ENCODE data around the gene LEMD2. TPM values are rescaled to one million over a fixed set of nuclear protein-coding genes. Genes with fewer than 3 reads are reported as not detected.

Gene LEMD2
- polyA plus RNA-seq, 4 donors = 48.1 to 53.0 (median 52.1) TPM

GRCh38 chr6:33823806-33824205 lies 34.9 kb upstream of the LEMD2 start:
- Histone ChIP-seq H3K27ac (ENCODE audit: low read depth in 1 of 3, low read length in 2 of 3) (no peak overlapping the region), H3K36me3 (ENCODE audit: control insufficient read depth in 3 of 3, insufficient read depth in 2 of 3, low read depth in 1 of 3, low read length in 3 of 3) (no peaks in the 10 kb centered on the region), H3K9me3 (ENCODE audit: control insufficient read depth in 2 of 2, insufficient read depth in 1 of 2, low read depth in 1 of 2, low read length in 1 of 2) (no peaks in the 10 kb centered on the region), H3K4me3 (ENCODE audit: low read depth in 1 of 3, low read length in 3 of 3) (no peak overlapping the region), H3K4me1 (ENCODE audit: control insufficient read depth in 3 of 3, insufficient read depth in 2 of 3, low read depth in 1 of 3, low read length in 2 of 3) (peaks cover 0 to 11% (median 0%) of the 10 kb centered on the region in 3 donors), H3K27me3 (ENCODE audit: control insufficient read depth in 3 of 3, insufficient read depth in 3 of 3, low read length in 3 of 3) (peaks cover 0 to 2% (median 0%) of the 10 kb centered on the region in 3 donors)
- WGBS, 3 donors = 92 to 96% (median 93%) methylated on average over 2 of the region's 2 CpGs
- FAIRE-seq = no peak
- no peak for DNase-seq

- H3K27me3 ChIP-seq (ENCODE audit: control insufficient read depth in 3 of 3, insufficient read depth in 3 of 3, low read length in 3 of 3) = peaks cover 0 to 2% (median 0%) of the 10 kb centered on the region in 3 donors
- no peaks in the 10 kb centered on the region for H3K36me3 ChIP-seq (ENCODE audit: control insufficient read depth in 3 of 3, insufficient read depth in 2 of 3, low read depth in 1 of 3, low read length in 3 of 3)
- DNase-seq (peak; percentile 20 to 41), FAIRE-seq (no peak)
- H3K9me3 ChIP-seq (ENCODE audit: control insufficient read depth in 2 of 2, insufficient read depth in 1 of 2, low read depth in 1 of 2, low read length in 1 of 2) = no peaks in the 10 kb centered on the region
- H3K4me3 ChIP-seq (ENCODE audit: low read depth in 1 of 3, low read length in 3 of 3) = no peak overlapping the region
- H3K27ac ChIP-seq (ENCODE audit: low read depth in 1 of 3, low read length in 2 of 3) = no peak overlapping the region
- 50 to 65% (median 62%) methylated on average over 10 of the region's 10 CpGs for WGBS, 3 donors
- H3K4me1 ChIP-seq (ENCODE audit: control insufficient read depth in 3 of 3, insufficient read depth in 2 of 3, low read depth in 1 of 3, low read length in 2 of 3) = peaks cover 0 to 5% (median 0%) of the 10 kb centered on the region in 3 donors
These were observed 33.9 kb upstream of the LEMD2 start for GRCh38 chr6:33822575-33823395.

GRCh38 chr6:33820784-33821520 lies 32.0 kb upstream of the LEMD2 start:
- H3K4me3 ChIP-seq (ENCODE audit: low read depth in 1 of 3, low read length in 3 of 3) = no peak overlapping the region
- peaks cover 0 to 2% (median 0%) of the 10 kb centered on the region in 3 donors for H3K27me3 ChIP-seq (ENCODE audit: control insufficient read depth in 3 of 3, insufficient read depth in 3 of 3, low read length in 3 of 3)
- H3K36me3 ChIP-seq (ENCODE audit: control insufficient read depth in 3 of 3, insufficient read depth in 2 of 3, low read depth in 1 of 3, low read length in 3 of 3) = no peaks in the 10 kb centered on the region
- WGBS, 3 donors = 61 to 84% (median 70%) methylated on average over 7 of the region's 7 CpGs
- H3K9me3 ChIP-seq (ENCODE audit: control insufficient read depth in 2 of 2, insufficient read depth in 1 of 2, low read depth in 1 of 2, low read length in 1 of 2) = no peaks in the 10 kb centered on the region
- no peaks in the 10 kb centered on the region for H3K4me1 ChIP-seq (ENCODE audit: control insufficient read depth in 3 of 3, insufficient read depth in 2 of 3, low read depth in 1 of 3, low read length in 2 of 3)
- H3K27ac ChIP-seq (ENCODE audit: low read depth in 1 of 3, low read length in 2 of 3) = no peak overlapping the region
- no peak for FAIRE-seq
- DNase-seq = no peak

GRCh38 chr6:33820243-33820642 lies 31.3 kb upstream of the LEMD2 start:
- DNase-seq (no peak), FAIRE-seq (no peak)
- WGBS, 3 donors = 59 to 62% (median 60%) methylated on average over 10 of the region's 10 CpGs

GRCh38 chr6:33819021-33819420 lies 30.1 kb upstream of the LEMD2 start:
- Histone ChIP-seq H3K4me3 (ENCODE audit: low read depth in 1 of 3, low read length in 3 of 3) (no peak overlapping the region), H3K36me3 (ENCODE audit: control insufficient read depth in 3 of 3, insufficient read depth in 2 of 3, low read depth in 1 of 3, low read length in 3 of 3) (no peaks in the 10 kb centered on the region), H3K27ac (ENCODE audit: low read depth in 1 of 3, low read length in 2 of 3) (no peak overlapping the region), H3K9me3 (ENCODE audit: control insufficient read depth in 2 of 2, insufficient read depth in 1 of 2, low read depth in 1 of 2, low read length in 1 of 2) (no peaks in the 10 kb centered on the region), H3K4me1 (ENCODE audit: control insufficient read depth in 3 of 3, insufficient read depth in 2 of 3, low read depth in 1 of 3, low read length in 2 of 3) (no peaks in the 10 kb centered on the region), H3K27me3 (ENCODE audit: control insufficient read depth in 3 of 3, insufficient read depth in 3 of 3, low read length in 3 of 3) (peaks cover 0 to 9% (median 0%) of the 10 kb centered on the region in 3 donors)
- no peak for FAIRE-seq
- WGBS, 3 donors = 49 to 70% (median 59%) methylated on average over 4 of the region's 4 CpGs
- DNase-seq = no peak

More at GRCh38 chr6:33820243-33820642, 31.3 kb upstream of the LEMD2 start:
- Histone ChIP-seq H3K4me3 (ENCODE audit: low read depth in 1 of 3, low read length in 3 of 3) (no peak overlapping the region), H3K27me3 (ENCODE audit: control insufficient read depth in 3 of 3, insufficient read depth in 3 of 3, low read length in 3 of 3) (peaks cover 0 to 2% (median 0%) of the 10 kb centered on the region in 3 donors), H3K27ac (ENCODE audit: low read depth in 1 of 3, low read length in 2 of 3) (no peak overlapping the region), H3K4me1 (ENCODE audit: control insufficient read depth in 3 of 3, insufficient read depth in 2 of 3, low read depth in 1 of 3, low read length in 2 of 3) (no peaks in the 10 kb centered on the region), H3K36me3 (ENCODE audit: control insufficient read depth in 3 of 3, insufficient read depth in 2 of 3, low read depth in 1 of 3, low read length in 3 of 3) (no peaks in the 10 kb centered on the region), H3K9me3 (ENCODE audit: control insufficient read depth in 2 of 2, insufficient read depth in 1 of 2, low read depth in 1 of 2, low read length in 1 of 2) (no peaks in the 10 kb centered on the region)

GRCh38 chr6:33818293-33818692 lies 29.4 kb upstream of the LEMD2 start:
- DNase-seq = no peak
- WGBS, 3 donors = 52 to 68% (median 66%) methylated on average over 3 of the region's 3 CpGs
- H3K27ac ChIP-seq (ENCODE audit: low read depth in 1 of 3, low read length in 2 of 3) = no peak overlapping the region
- H3K9me3 ChIP-seq (ENCODE audit: control insufficient read depth in 2 of 2, insufficient read depth in 1 of 2, low read depth in 1 of 2, low read length in 1 of 2) = no peaks in the 10 kb centered on the region
- no peak for FAIRE-seq
- no peaks in the 10 kb centered on the region for H3K36me3 ChIP-seq (ENCODE audit: control insufficient read depth in 3 of 3, insufficient read depth in 2 of 3, low read depth in 1 of 3, low read length in 3 of 3)
- H3K27me3 ChIP-seq (ENCODE audit: control insufficient read depth in 3 of 3, insufficient read depth in 3 of 3, low read length in 3 of 3) = peaks cover 0 to 14% (median 0%) of the 10 kb centered on the region in 3 donors
- H3K4me3 ChIP-seq (ENCODE audit: low read depth in 1 of 3, low read length in 3 of 3) = no peak overlapping the region
- no peaks in the 10 kb centered on the region for H3K4me1 ChIP-seq (ENCODE audit: control insufficient read depth in 3 of 3, insufficient read depth in 2 of 3, low read depth in 1 of 3, low read length in 2 of 3)

- peaks cover 0 to 16% (median 0%) of the 10 kb centered on the region in 3 donors for H3K27me3 ChIP-seq (ENCODE audit: control insufficient read depth in 3 of 3, insufficient read depth in 3 of 3, low read length in 3 of 3)
- DNase-seq = no peak
- no peak for FAIRE-seq
- no peaks in the 10 kb centered on the region for H3K4me1 ChIP-seq (ENCODE audit: control insufficient read depth in 3 of 3, insufficient read depth in 2 of 3, low read depth in 1 of 3, low read length in 2 of 3)
- no peak overlapping the region for H3K27ac ChIP-seq (ENCODE audit: low read depth in 1 of 3, low read length in 2 of 3)
- H3K36me3 ChIP-seq (ENCODE audit: control insufficient read depth in 3 of 3, insufficient read depth in 2 of 3, low read depth in 1 of 3, low read length in 3 of 3) = no peaks in the 10 kb centered on the region
- 64 to 80% (median 73%) methylated on average over 5 of the region's 5 CpGs for WGBS, 3 donors
- no peak overlapping the region for H3K4me3 ChIP-seq (ENCODE audit: low read depth in 1 of 3, low read length in 3 of 3)
- H3K9me3 ChIP-seq (ENCODE audit: control insufficient read depth in 2 of 2, insufficient read depth in 1 of 2, low read depth in 1 of 2, low read length in 1 of 2) = no peaks in the 10 kb centered on the region
These were observed 28.6 kb upstream of the LEMD2 start for GRCh38 chr6:33817489-33817888.

- Histone ChIP-seq H3K36me3 (ENCODE audit: control insufficient read depth in 3 of 3, insufficient read depth in 2 of 3, low read depth in 1 of 3, low read length in 3 of 3) (no peaks in the 10 kb centered on the region), H3K4me3 (ENCODE audit: low read depth in 1 of 3, low read length in 3 of 3) (no peak overlapping the region), H3K9me3 (ENCODE audit: control insufficient read depth in 2 of 2, insufficient read depth in 1 of 2, low read depth in 1 of 2, low read length in 1 of 2) (no peaks in the 10 kb centered on the region), H3K27ac (ENCODE audit: low read depth in 1 of 3, low read length in 2 of 3) (no peak overlapping the region), H3K27me3 (ENCODE audit: control insufficient read depth in 3 of 3, insufficient read depth in 3 of 3, low read length in 3 of 3) (peaks cover 0 to 21% (median 0%) of the 10 kb centered on the region in 3 donors), H3K4me1 (ENCODE audit: control insufficient read depth in 3 of 3, insufficient read depth in 2 of 3, low read depth in 1 of 3, low read length in 2 of 3) (no peaks in the 10 kb centered on the region)
- FAIRE-seq = no peak
- WGBS, 3 donors = 63 to 74% (median 72%) methylated on average over 8 of the region's 8 CpGs
- no peak for DNase-seq
These were observed 28.0 kb upstream of the LEMD2 start for GRCh38 chr6:33816911-33817310.
